ENCODE measurements around the gene LRRC34.

DNA sequence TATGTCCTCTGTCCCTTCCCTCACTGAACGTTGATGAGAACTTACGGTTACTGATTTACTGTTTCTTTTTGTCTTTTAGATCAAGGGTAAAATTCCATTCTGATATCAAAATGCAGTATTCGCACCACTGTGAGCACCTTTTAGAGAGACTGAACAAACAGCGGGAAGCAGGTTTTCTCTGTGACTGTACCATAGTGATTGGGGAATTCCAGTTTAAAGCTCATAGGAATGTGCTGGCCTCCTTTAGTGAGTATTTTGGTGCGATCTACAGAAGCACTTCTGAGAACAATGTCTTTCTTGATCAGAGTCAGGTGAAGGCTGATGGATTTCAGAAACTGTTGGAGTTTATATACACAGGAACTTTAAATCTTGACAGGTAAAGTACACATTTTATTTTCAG, 38.5 kb downstream of the LRRC34 start:
- no peak for TF ChIP-seq EP300 (IDR thresholded peaks at IDR 0.05; ENCODE audit: borderline replicate concordance)
- no peak for TF ChIP-seq NFIC (IDR thresholded peaks at IDR 0.05)
- TF ChIP-seq FOXM1 (IDR thresholded peaks at IDR 0.05; ENCODE audit: borderline replicate concordance, low read depth): no peak
- TF ChIP-seq ZBTB7A (IDR thresholded peaks at IDR 0.05; ENCODE audit: low read depth): no peak
- TF ChIP-seq CEBPB (IDR thresholded peaks at IDR 0.05): no peak
- no peak for TF ChIP-seq CREB1 (IDR thresholded peaks at IDR 0.05; ENCODE audit: low read depth)

Measured in Ishikawa (cell line).